GM23338 (cell line): ENCODE results near the gene HSD11B1L.

Experiments
- CREB1 ChIP-seq: fragments of 250-450 bp; sonication (Bioruptor Pico); IDR thresholded peaks from 2 replicates; pipeline ENCODE4 v1.5.0; 2020; ENCODE audit warnings: low read depth, mild to moderate bottlenecking, moderate library complexity
- EZH2 ChIP-seq: fragments of 200-600 bp; sonication (generic); IDR thresholded peaks from one replicate; pipeline ENCODE4 v1.8.0; 2017; ENCODE audit warnings: antibody characterized with exemption, mild to moderate bottlenecking, low read depth; ENCODE audit not compliant: unreplicated experiment
- JUNB ChIP-seq: IDR thresholded peaks from one replicate; pipeline ENCODE4 v1.6.1; 2016; ENCODE audit warnings: antibody characterized with exemption; ENCODE audit not compliant: unreplicated experiment

GRCh38 chr19:5672708-5673459 lies 7.9 kb upstream of the HSD11B1L start:
- no peak for TF ChIP-seq EZH2
- no peak for TF ChIP-seq CREB1 (CRISPR knock-in tag)
- no peak for TF ChIP-seq JUNB
